ENCODE results near the gene EGFL6. TPM values are rescaled to one million over a fixed set of nuclear protein-coding genes. Genes with fewer than 3 reads are reported as not detected.

The EGFL6 gene
- total and polyA plus RNA-seq, 12 donors, result 1.00 TPM; not detected in 11

- H3K27ac ChIP-seq, result no peak overlapping the region
- TF ChIP-seq CTCF (IDR thresholded peaks at IDR 0.05) (peak in 1 of 6 experiments; percentile 9), POLR2A (IDR thresholded peaks at IDR 0.05) (no peak)
- H3K9me3 ChIP-seq (replicated peaks in 1 of 3), result no peaks in the 10 kb centered on the region
- no peaks in the 10 kb centered on the region for H3K4me1 ChIP-seq (replicated peaks in 1 of 2)
- WGBS, 4 donors, result 64 to 74% (median 70%) methylated on average over 3 of the region's 3 CpGs
- no peaks in the 10 kb centered on the region for H3K36me3 ChIP-seq (replicated peaks in 1 of 2)
- H3K27me3 ChIP-seq, result peaks cover 30% of the 10 kb centered on the region
- intact Hi-C loops (cut with DNase I), result no loop called here
- no peak overlapping the region for H3K4me3 ChIP-seq
- DNase-seq, result no peak
Observed at GRCh38 chrX:13598877-13599276, 29.5 kb downstream of the EGFL6 start.

GRCh38 chrX:13599491-13599890 is 30.1 kb downstream of the EGFL6 start:
- no peak for TF ChIP-seq CTCF (IDR thresholded peaks at IDR 0.05)
- TF ChIP-seq POLR2A (IDR thresholded peaks at IDR 0.05), result no peak
- DNase-seq, result no peak
- Histone ChIP-seq H3K9me3 (replicated peaks in 1 of 3) (no peaks in the 10 kb centered on the region), H3K4me1 (replicated peaks in 1 of 2) (no peaks in the 10 kb centered on the region), H3K4me3 (no peak overlapping the region), H3K27me3 (peaks cover 30% of the 10 kb centered on the region), H3K36me3 (replicated peaks in 1 of 2) (no peaks in the 10 kb centered on the region), H3K27ac (no peak overlapping the region)
- intact Hi-C loops (cut with DNase I), result no loop called here
- 80 to 100% (median 86%) methylated on average over 1 of the region's 1 CpG for WGBS, 4 donors

- Histone ChIP-seq H3K4me3 (no peak overlapping the region), H3K9me3 (replicated peaks in 1 of 3) (no peaks in the 10 kb centered on the region), H3K27ac (no peak overlapping the region), H3K36me3 (replicated peaks in 1 of 2) (no peaks in the 10 kb centered on the region), H3K4me1 (replicated peaks in 1 of 2) (no peaks in the 10 kb centered on the region), H3K27me3 (peaks cover 28% of the 10 kb centered on the region)
- 80 to 95% (median 91%) methylated on average over 1 of the region's 1 CpG for WGBS, 4 donors
- TF ChIP-seq POLR2A (IDR thresholded peaks at IDR 0.05) (no peak), CTCF (IDR thresholded peaks at IDR 0.05) (no peak)
- no peak for DNase-seq
- intact Hi-C loops (cut with DNase I), result no loop called here
Observed at GRCh38 chrX:13605611-13606010, 36.2 kb downstream of the EGFL6 start.

- WGBS, 4 donors, result 68 to 85% (median 77%) methylated on average over 3 to 6 of the region's 6 CpGs
- peaks cover 21% of the 10 kb centered on the region for H3K27me3 ChIP-seq
- H3K36me3 ChIP-seq (replicated peaks in 1 of 2), result no peaks in the 10 kb centered on the region
- TF ChIP-seq POLR2A (IDR thresholded peaks at IDR 0.05) (no peak), CTCF (IDR thresholded peaks at IDR 0.05) (no peak)
- no peak for DNase-seq
- H3K4me1 ChIP-seq (replicated peaks in 1 of 2), result no peaks in the 10 kb centered on the region
- intact Hi-C loops (cut with DNase I), result no loop called here
- H3K4me3 ChIP-seq, result no peak overlapping the region
- H3K9me3 ChIP-seq (replicated peaks in 1 of 3), result no peaks in the 10 kb centered on the region
- H3K27ac ChIP-seq, result no peak overlapping the region
Observed at GRCh38 chrX:13607331-13607995, 38.1 kb downstream of the EGFL6 start.
